Erythroblast (primary cell): ENCODE data around the gene TOMM20L.
A peak's percentile ranks its signal among the peaks of the same experiment; 100 is the strongest.
"Not testable (repeated sequence)": the region's sequence is repeated elsewhere in the genome, so short reads cannot be mapped to it uniquely, and the experiment has no call there.

Source experiments
- DNase-seq, 2 experiments: peaks; one replicate each; lab custom pipeline; 2025; lab: John Stamatoyannopoulos, UW
- GATA1 ChIP-seq: IDR thresholded peaks from 2 replicates; pipeline ENCODE4 v1.6.1; 2011; ENCODE audit warnings: low read depth, mild to moderate bottlenecking, control low read depth, low read length, moderate library complexity
- POLR2A ChIP-seq: IDR thresholded peaks from 2 replicates; pipeline ENCODE4 v1.6.1; 2011; ENCODE audit warnings: mild to moderate bottlenecking, low read length

Gene TOMM20L

GRCh38 chr14:58398895-58399294 is 3.2 kb downstream of the TOMM20L start:
- DNase-seq: no peak
- TF ChIP-seq GATA1 (no peak), POLR2A (no peak)

GRCh38 chr14:58401587-58401986 is 5.9 kb downstream of the TOMM20L start:
- DNase-seq: no peak
- no peak for TF ChIP-seq POLR2A
- no peak for TF ChIP-seq GATA1

DNA sequence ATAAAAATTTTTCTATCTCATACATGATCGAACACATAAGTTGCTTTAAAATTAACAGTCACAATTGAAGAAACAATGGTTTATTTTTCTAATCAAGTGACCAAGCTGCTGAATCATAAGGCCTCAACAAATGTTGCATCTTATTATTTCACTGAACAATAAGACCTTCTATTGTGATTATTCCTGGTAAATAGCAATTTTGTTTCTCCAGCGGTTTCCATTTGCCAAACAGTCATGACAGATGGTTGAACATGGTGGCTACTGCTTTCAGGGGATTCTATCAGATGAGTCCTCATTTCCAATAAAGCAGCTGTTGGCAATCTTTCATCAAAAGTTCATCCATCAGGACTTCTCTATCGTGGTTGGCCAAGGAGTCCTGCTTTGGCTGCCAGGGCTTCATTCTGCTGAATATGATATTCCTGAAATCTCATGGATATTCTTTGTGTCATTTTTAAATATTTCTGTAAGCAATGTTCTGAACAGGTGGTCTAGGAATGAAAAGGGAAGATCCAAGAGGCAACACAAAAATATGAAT is 13.0 kb downstream of the TOMM20L start:
- no peak for DNase-seq
- TF ChIP-seq GATA1 (no peak), POLR2A (no peak)

- peak; percentile 69 to 76 for DNase-seq
- TF ChIP-seq GATA1 (no peak), POLR2A (no peak)
Observed at GRCh38 chr14:58414845-58415244, 19.1 kb downstream of the TOMM20L start.

- no peak for TF ChIP-seq GATA1
- no peak for TF ChIP-seq POLR2A
- DNase-seq: peak; percentile 16 to 30
Observed at GRCh38 chr14:58415636-58416547, 20.2 kb downstream of the TOMM20L start.

DNA sequence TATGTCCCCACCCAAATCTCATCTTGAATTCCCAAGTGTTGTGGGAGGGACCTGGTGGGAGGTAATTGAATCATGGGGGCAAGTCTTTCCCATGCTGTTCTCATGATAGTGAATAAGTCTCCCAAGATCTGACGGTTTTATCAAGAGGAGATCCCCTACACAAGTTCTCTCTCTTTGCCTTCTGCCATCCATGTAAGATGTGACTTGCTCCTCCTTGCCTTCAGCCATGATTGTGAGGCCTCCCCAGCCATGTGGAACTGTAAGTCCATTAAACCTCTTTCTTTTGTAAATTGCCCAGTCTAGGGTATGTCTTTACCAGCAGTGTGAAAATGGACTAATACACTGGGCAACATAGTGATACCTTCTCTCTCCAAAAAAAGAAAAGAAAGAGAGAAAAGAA is 21.2 kb downstream of the TOMM20L start:
- not testable (repeated sequence) for DNase-seq

GRCh38 chr14:58426670-58427280 is 31.0 kb downstream of the TOMM20L start:
- DNase-seq: peak in 1 of 2 experiments; percentile 86
- TF ChIP-seq POLR2A: no peak

DNA sequence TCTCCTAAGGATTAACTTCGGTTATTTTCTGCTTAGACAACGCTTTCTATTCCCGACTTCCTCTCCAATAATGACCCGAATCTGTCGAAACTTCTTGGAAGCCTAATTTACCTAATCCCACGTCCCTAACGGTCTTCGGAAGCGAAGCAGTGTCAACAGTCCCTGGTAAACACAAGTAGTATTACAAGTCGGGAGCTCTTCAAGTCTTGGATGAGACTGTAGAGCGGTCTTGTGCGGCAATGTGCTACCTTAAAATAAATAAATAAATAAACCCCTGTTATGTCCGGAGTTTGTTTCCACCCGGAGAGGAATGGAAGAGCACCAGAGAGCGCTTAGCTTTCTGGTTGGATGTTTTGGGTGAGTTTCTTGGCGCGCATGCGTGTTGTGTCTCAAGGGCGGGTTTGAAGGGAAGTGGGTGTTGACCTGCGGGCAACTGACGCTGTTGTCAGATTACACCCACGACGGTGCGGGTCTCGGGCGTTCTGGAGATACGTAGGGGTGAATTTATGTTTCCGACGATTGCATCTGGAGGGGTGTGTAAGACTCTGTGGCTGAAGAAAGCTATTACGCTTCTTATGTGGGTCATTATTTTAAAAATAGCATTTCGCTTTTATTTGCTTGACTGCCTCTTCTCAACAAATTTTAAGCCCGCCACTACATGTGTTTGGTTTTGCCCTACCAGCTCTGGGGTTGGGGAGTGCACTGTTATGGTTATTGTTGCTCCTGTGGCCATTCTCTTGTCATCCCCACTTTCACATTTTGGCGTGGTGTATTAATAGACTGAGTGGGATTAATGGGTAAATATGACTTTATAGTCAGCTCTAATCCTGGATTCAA is 31.8 kb downstream of the TOMM20L start, which contains the start of the genes KIAA0586 and TIMM9:
KIAA0586 (plus strand) TSS at position 439 of the 837 bp plus-strand sequence. CDS start 546 bp downstream, outside the sequence.
TIMM9 (minus strand) TSS at position 251 of the 837 bp plus-strand sequence. CDS start 15,586 bp downstream, outside the sequence.
- DNase-seq: peak; percentile 99 to 100

DNA sequence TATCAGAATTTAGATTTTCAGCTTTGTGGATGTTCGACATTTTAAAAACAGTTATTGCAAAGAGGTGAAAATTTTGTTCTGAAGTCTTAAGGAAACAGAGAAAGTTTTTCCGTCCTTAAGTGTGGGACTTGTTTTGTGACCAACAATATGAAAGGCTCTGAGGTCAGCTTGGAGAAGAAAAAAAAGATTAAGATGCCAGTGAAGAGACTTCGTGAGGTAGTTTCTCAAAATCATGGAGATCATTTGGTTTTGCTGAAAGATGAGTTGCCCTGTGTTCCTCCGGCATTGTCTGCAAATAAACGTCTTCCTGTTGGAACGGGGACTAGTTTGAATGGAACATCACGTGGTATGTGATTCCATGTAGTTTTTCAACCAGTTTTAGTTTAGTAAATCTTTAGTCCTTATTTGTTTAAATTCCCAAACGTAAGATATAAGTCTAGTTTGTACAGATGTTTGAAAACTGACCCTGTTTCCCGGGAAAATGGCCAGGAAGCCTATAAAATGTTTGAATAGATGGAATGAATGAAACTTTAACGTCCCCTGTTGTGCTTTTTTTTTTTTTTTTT is 32.5 kb downstream of the TOMM20L start:
- peak; percentile 78 to 80 for DNase-seq
- no peak for TF ChIP-seq GATA1
- TF ChIP-seq POLR2A: no peak

More for the DNA sequence above, 31.8 kb downstream of the TOMM20L start, which contains the start of the genes KIAA0586 and TIMM9:
- TF ChIP-seq GATA1 (no peak), POLR2A (peak; percentile 91)

GRCh38 chr14:58430156-58430555 is 34.4 kb downstream of the TOMM20L start:
- TF ChIP-seq POLR2A: no peak
- TF ChIP-seq GATA1: no peak
- peak; percentile 50 to 77 for DNase-seq

- TF ChIP-seq GATA1: no peak
- TF ChIP-seq POLR2A: no peak
- DNase-seq: no peak
Observed at GRCh38 chr14:58439476-58439875, 43.7 kb downstream of the TOMM20L start.

DNA sequence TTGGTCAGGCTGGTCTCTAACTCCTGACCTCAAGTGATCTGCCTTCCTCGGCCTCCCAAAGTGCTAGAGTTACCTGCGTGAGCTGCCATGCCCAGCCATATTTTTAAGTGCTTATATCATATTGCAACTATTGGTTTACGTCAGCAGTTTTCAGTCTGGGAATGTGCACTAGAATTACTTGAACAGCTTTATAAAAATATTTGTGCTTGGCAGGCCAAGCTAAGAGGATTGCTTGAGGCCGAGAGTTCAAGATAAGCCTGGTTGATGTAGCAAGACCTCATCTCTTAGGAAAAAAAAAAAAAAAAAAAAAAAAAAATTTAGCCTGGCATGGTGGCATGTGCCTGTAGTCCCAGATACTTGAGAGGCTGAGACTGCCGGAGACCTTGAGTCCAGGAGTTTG is 48.9 kb downstream of the TOMM20L start:
- no peak for TF ChIP-seq POLR2A
- no peak for TF ChIP-seq GATA1
- no peak for DNase-seq

- TF ChIP-seq GATA1: no peak
- TF ChIP-seq POLR2A: no peak
- no peak for DNase-seq
Observed at GRCh38 chr14:58455593-58456265, 60.0 kb downstream of the TOMM20L start.
